A673 (cell line): ENCODE measurements around the gene SLC20A1. TPM values are rescaled to one million over a fixed set of nuclear protein-coding genes. Genes with fewer than 3 reads are reported as not detected.

Experiments used
- BruUV-seq: library from RNA; stranded (reverse); fragments of 400-500 nt; replicated peaks from 2 replicates; lab custom pipeline; 2021; lab: Mats Ljungman, UMichigan
- CTCF ChIA-PET: fragments of 300-600 bp; sonication (Branson Sonifier 250); formaldehyde crosslinking; loops from one replicate; lab custom pipeline; 2022; ENCODE audit warnings: antibody characterized with exemption; lab: Charles Lee
- POLR2A ChIA-PET: fragments of 300-600 bp; sonication (Branson Sonifier 250); formaldehyde crosslinking; loops from one replicate; lab custom pipeline; 2022; ENCODE audit warnings: antibody characterized with exemption; ENCODE audit not compliant: low non-redundant PET; lab: Charles Lee
- DNase-seq: peaks from one replicate; pipeline ENCODE4 v3.0.0-alpha.2; 2015; ENCODE audit warnings: low spot score
- H3K27ac ChIP-seq: fragments of 200-600 bp; sonication (generic); 2 replicates; pipeline ENCODE4 v1.5.1; 2016; ENCODE audit warnings: mixed run types, low read depth, mild to moderate bottlenecking, mixed read lengths, antibody characterized with exemption, low read length; ENCODE audit not compliant: poor library complexity, severe bottlenecking
- H3K27me3 ChIP-seq: fragments of 200-600 bp; sonication (generic); replicated peaks from 2 replicates; pipeline ENCODE4 v1.6.1; 2017; ENCODE audit warnings: mixed run types, low read depth, mild to moderate bottlenecking, mixed read lengths, antibody characterized with exemption, low read length; ENCODE audit not compliant: insufficient read depth, poor library complexity
- H3K36me3 ChIP-seq: fragments of 200-600 bp; sonication (generic); 2 replicates; pipeline ENCODE4 v1.6.1; 2016; ENCODE audit warnings: mixed run types, mild to moderate bottlenecking, mixed read lengths, antibody characterized with exemption, low read length; ENCODE audit not compliant: insufficient read depth, poor library complexity, severe bottlenecking
- H3K4me1 ChIP-seq: fragments of 200-600 bp; sonication (generic); 2 replicates; pipeline ENCODE4 v1.6.1; 2017; ENCODE audit warnings: mixed run types, mild to moderate bottlenecking, mixed read lengths, antibody characterized with exemption, low read length; ENCODE audit not compliant: insufficient read depth, poor library complexity, severe bottlenecking
- H3K4me3 ChIP-seq: fragments of 200-600 bp; sonication (generic); 2 replicates; pipeline ENCODE4 v1.5.1; 2016; ENCODE audit warnings: low read depth, mixed run types, mild to moderate bottlenecking, mixed read lengths, low read length; ENCODE audit not compliant: poor library complexity, severe bottlenecking
- H3K9me3 ChIP-seq: fragments of 200-600 bp; sonication (generic); 2 replicates; pipeline ENCODE4 v1.6.1; 2016; ENCODE audit warnings: mixed run types, low read depth, mild to moderate bottlenecking, mixed read lengths, antibody characterized with exemption, low read length; ENCODE audit not compliant: poor library complexity, severe bottlenecking
- CTCF ChIP-seq: fragments of 300-800, 200-600 bp; sonication (generic); conservative IDR thresholded peaks from 2 replicates; pipeline ENCODE4 v1.5.1; 2017; ENCODE audit warnings: low read depth, mild to moderate bottlenecking, antibody characterized with exemption, low read length, moderate library complexity, mixed read lengths
- EZH2 ChIP-seq: fragments of 200-600 bp; sonication (generic); IDR thresholded peaks from 2 replicates; pipeline ENCODE4 v1.6.1; 2017; ENCODE audit warnings: borderline replicate concordance, low read depth, mild to moderate bottlenecking, mixed read lengths, antibody characterized with exemption, low read length; ENCODE audit not compliant: poor library complexity, severe bottlenecking
- intact Hi-C: fragments of 100-400 bp; cut with micrococcal nuclease; formaldehyde crosslinking; loops from one replicate; pipeline ENCODE4 v1.10.0; 2022; ENCODE audit not compliant: unreplicated experiment
- total RNA-seq: library from RNA; stranded (reverse); gene quantifications from 2 replicates; pipeline ENCODE4 v1.2.3, GENCODE V29; 2021

Gene SLC20A1
- total RNA-seq, 1 experiment from 2014 or later = 148 TPM

- no peak overlapping the region for H3K27ac ChIP-seq
- DNase-seq = peak; percentile 59
- peak overlapping the region; percentile 30 for H3K4me3 ChIP-seq
- intact Hi-C loops = no loop called here
- ChIA-PET CTCF (interaction anchor here (0.5 kb wide), 1 partner anchor 45 kb away, joined by 7 read pairs; no protein-coding TSS in a partner anchor), POLR2A (no interaction called here)
- no TSS peak for BruUV-seq
- H3K27me3 ChIP-seq = no peaks in the 10 kb centered on the region
- no peak for TF ChIP-seq EZH2
- no peaks in the 10 kb centered on the region for H3K9me3 ChIP-seq
- no peaks in the 10 kb centered on the region for H3K36me3 ChIP-seq
- peaks cover 4% of the 10 kb centered on the region for H3K4me1 ChIP-seq
Observed at GRCh38 chr2:112622528-112622849, 23.2 kb upstream of the SLC20A1 start.

- no peaks in the 10 kb centered on the region for H3K36me3 ChIP-seq
- POLR2A ChIA-PET = no interaction called here
- DNase-seq = peak; percentile 22
- peaks cover 4% of the 10 kb centered on the region for H3K4me1 ChIP-seq
- CTCF ChIA-PET = interaction anchor here (0.6 kb wide), 1 partner anchor 79 kb away, joined by 4 read pairs; no protein-coding TSS in a partner anchor
- no peak for TF ChIP-seq EZH2
- TF ChIP-seq CTCF = no peak
- H3K9me3 ChIP-seq = no peaks in the 10 kb centered on the region
- no peak overlapping the region for H3K4me3 ChIP-seq
- no peaks in the 10 kb centered on the region for H3K27me3 ChIP-seq
- no TSS peak for BruUV-seq
- H3K27ac ChIP-seq = no peak overlapping the region
- intact Hi-C loops = no loop called here
Observed at GRCh38 chr2:112623913-112624777, 21.6 kb upstream of the SLC20A1 start.

- Histone ChIP-seq H3K36me3 (no peaks in the 10 kb centered on the region), H3K27me3 (no peaks in the 10 kb centered on the region), H3K4me1 (peaks cover 4% of the 10 kb centered on the region), H3K4me3 (no peak overlapping the region), H3K27ac (no peak overlapping the region), H3K9me3 (no peaks in the 10 kb centered on the region)
- intact Hi-C loops = loop anchor here (2.0 to 5.0 kb wide), 2 partner anchors 65 to 332 kb away; no protein-coding TSS in a partner anchor
- ChIA-PET CTCF (interaction anchor here (0.8 to 1.2 kb wide), 3 partner anchors 20 to 333 kb away, joined by 3 to 5 read pairs (median 4); partner anchors contain the start of gene SLC20A1), POLR2A (no interaction called here)
- TF ChIP-seq CTCF (no peak), EZH2 (no peak)
- no peak for DNase-seq
- no TSS peak for BruUV-seq
Observed at GRCh38 chr2:112625474-112626114, 20.1 kb upstream of the SLC20A1 start.
